Middle frontal gyrus (tissue), 1 donor: ENCODE measurements around the gene SMPD3.

Experiments
- DNase-seq: peaks from one replicate; pipeline ENCODE4 v3.0.0-alpha.2; 2015; ENCODE audit warnings: low spot score; ENCODE audit errors: extremely low spot score

SMPD3 gene

GRCh38 chr16:68370581-68371275 is 77.6 kb downstream of the SMPD3 start:
- DNase-seq, result no peak

DNA sequence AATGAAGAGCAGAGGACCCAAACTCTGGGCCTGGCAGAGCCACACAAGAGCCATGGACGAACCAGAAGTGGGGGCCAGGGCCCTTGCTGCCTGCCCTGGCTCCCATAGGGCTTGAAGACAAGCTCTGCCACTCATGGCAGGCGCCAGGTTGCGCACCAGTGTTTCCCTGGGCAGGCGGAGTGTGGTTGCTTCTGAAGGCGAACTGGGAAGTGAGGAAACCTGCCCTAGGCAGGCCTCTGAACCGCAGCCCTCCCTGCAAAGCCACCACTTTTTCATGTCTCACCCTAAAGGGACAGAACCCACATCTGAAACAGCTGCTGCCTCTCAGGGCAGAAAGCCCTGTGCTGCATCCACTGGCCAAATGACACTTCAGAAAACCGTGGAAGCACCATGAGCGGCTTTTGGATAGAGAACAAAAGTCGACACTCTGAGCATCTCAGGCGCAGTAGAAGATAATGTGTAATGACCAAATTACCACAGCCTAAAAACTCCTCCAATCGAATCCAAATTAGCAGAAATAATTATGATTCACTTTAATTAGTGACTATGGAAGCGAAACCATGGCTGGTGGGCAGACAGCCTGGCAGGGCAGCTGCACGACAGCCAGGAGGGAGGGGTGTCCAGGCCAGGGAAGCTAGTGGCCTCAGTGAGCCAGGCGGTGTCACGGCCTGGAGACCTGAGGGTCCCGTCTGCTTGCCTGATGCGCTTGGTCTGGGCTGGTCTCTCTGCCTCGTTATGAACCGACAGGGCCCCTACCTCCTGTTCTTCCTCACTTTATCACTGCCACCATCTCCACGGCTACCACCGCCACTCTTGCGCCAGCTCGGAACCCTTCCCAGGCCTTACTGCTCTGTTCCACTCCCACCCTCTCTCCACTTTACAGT is 78.4 kb downstream of the SMPD3 start:
- no peak for DNase-seq

DNA sequence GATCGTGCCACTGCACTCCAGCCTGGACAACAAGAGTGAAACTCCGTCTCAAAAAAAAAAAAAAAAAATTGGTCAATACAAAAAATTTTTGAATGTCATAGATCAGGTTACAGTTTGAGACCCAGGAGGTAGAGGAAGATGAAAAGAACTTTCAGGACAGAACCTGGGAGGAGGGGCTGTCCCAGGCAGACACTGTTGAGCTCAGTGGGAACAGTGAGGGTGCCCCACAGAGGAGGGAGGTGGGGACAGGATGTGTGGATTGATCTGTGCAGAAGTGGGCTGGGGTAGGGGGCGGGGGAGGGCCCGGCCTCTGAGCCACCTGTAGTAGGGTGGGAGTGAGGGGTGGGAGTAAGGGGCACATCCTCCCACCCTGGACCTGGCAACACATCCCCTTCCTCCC is 79.1 kb downstream of the SMPD3 start:
- DNase-seq, result no peak

GRCh38 chr16:68368301-68368888 is 79.9 kb downstream of the SMPD3 start:
- no peak for DNase-seq

GRCh38 chr16:68367891-68368290 is 80.4 kb downstream of the SMPD3 start:
- DNase-seq, result no peak

GRCh38 chr16:68367440-68367839 is 80.9 kb downstream of the SMPD3 start:
- no peak for DNase-seq

DNA sequence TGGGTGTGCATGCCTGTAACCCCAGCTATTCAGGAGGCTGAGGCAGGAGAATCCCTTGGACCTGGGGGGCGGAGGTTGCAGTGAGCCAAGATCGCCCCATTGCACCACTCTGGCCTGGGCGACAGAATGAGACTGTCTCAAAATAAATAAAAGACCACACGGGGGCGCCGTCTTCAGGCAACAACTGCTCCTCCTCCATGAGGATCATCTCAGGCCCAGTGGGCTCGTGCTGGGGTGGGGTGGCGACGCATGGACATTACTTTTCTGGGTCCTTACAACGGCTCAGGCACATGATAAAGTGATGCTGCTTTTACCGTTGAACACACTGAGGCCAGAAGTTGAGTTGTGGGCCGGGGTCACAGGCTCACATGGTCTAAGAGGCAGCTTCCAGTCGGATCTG is 81.3 kb downstream of the SMPD3 start:
- no peak for DNase-seq

DNA sequence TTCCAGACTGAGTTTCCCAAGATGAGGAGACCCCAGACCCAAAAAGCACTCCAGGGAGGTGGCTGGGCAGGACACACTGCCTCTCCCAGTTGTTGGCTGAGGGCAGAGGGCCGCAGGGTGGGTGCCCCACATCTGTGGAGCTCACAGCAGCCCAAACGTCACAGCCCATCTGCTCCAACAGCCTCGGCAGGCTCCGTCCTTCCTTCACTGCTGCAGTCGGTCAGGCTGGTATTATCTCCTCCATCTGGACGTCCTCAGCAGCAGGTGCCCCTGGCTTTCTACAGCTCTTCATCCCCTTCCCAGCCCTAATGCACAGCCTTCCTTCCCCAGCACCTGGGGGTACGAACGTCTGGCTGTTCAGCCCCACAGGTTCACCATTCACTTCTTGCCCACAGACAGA is 82.2 kb downstream of the SMPD3 start:
- DNase-seq, result no peak

GRCh38 chr16:68365167-68365817 is 83.0 kb downstream of the SMPD3 start:
- DNase-seq, result no peak

DNA sequence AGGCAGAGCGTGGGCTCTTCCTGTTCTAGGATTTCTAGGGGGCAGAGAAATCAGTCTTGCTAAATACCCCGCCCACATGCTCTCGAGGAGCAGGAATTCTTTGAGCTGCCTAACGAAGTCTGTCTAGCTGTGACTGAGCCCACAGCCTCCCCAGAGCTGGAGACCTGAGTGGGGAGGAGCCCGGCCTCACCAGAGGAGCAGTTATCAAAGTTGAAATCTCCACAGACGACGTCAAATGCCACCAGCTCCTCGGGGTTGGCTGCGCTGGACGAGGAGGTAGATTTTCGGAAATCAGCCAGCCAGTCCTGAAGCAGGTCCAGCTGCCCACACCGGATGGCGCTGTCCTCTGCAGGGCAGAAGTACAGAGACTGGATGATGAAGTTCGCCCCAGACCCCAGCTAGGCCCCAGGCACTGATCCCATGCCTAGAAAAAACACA is 83.7 kb downstream of the SMPD3 start:
- DNase-seq, result peak; percentile 42

GRCh38 chr16:68363658-68364521 is 84.4 kb downstream of the SMPD3 start:
- DNase-seq, result no peak

DNA sequence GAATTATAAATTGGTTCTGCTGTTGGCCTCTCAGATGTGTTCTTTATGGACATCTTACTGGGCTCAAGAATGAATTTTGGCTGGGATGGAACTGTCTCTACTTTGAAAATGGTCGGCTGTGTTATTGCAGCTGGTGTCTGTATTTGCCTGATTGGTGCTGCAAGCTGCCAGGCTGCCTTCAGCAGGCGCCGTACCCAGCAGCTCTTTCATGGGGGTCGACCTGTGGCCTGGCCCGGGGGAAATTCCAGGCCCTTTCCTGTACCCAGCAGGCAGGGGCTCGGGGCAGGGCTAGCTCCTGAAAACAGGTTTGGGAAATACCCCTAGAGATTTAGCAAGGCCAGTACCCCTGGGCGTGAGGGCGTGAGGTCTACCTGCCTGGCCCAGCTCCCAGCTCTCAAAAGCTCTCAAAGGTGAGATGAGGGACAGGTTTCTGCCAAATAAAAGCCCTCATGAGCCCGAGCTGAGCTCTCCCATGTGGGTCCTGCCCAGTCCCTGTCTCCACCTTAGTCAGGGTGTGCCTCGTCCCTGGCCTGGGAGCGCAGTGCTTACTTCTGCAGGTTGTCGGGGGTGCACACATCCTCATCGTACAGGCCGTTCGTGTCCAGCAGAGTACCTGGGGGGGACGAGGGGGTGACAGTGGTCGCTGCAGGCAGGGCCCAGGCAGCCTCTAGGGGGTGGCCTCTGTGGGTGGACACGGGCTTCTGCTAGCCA is 85.2 kb downstream of the SMPD3 start:
- no peak for DNase-seq

GRCh38 chr16:68362262-68362913 is 85.9 kb downstream of the SMPD3 start:
- no peak for DNase-seq

DNA sequence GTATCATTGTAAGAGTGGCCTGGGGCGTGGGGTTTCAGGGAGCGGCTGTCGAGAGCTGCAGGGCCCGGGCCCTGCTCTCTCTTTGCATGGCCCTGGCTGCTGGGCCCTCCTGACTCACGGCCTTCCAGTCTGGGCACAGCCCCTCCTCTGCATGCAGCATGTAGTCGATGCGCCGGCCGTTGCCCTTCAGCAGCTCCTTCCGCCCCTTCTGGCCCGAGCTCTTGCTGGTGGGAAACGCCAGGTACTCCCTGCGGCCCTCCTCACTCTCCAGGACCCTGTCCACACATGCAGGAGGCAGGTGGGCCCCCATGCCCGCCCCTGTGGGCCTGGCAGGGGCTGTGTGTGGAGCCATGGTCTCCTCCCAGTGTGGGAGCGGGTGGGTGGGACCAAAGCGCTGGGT is 86.8 kb downstream of the SMPD3 start:
- no peak for DNase-seq

DNA sequence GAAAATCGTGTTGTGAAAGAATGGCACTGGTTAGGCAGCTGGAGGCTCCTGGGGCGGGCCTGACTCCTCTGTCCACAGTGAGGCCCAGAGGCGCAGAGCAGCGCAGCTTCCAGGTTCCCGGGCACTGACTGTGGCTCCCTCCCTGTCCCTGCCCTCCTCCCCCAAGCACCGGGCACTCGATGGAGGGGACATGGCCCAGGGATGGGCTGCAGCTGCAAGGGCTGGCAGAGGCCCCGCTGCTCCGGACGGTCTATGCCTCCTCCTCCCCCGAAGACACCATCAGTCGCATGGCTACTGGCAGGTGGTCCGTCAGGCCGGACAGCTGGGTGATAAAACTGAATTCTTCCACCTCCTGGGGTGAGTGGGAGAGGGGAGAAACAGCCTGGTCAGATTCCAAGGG is 87.4 kb downstream of the SMPD3 start:
- no peak for DNase-seq

- no peak for DNase-seq
Measured at GRCh38 chr16:68360547-68360946, 87.8 kb downstream of the SMPD3 start.

- DNase-seq, result no peak
Measured at GRCh38 chr16:68359398-68360191, 88.7 kb downstream of the SMPD3 start.

- DNase-seq, result no peak
Measured at GRCh38 chr16:68358951-68359350, 89.4 kb downstream of the SMPD3 start.

- DNase-seq, result no peak
Measured at GRCh38 chr16:68357923-68358322, 90.4 kb downstream of the SMPD3 start.
